ENCODE data around the gene ZBTB42. TPM values are rescaled to one million over a fixed set of nuclear protein-coding genes. Genes with fewer than 3 reads are reported as not detected.
A peak's percentile ranks its signal among the peaks of the same experiment; 100 is the strongest.

The ZBTB42 gene
- total RNA-seq, 1 donor from 2014 or later, result 3.1 TPM

GRCh38 chr14:104792101-104792884 lies 8.6 kb upstream of the ZBTB42 start:
- Mint-ChIP-seq H3K27me3 (no peaks in the 10 kb centered on the region), H3K4me1 (peaks cover 33% of the 10 kb centered on the region), H3K9me3 (no peaks in the 10 kb centered on the region), H3K27ac (no peak overlapping the region), H3K36me3 (ENCODE audit: low read depth) (peaks cover 13% of the 10 kb centered on the region), H3K4me3 (no peak overlapping the region)
- ATAC-seq (ENCODE audit: low read depth) (no peak), DNase-seq (no peak)
- ChIA-PET POLR2A (no interaction called here), CTCF (no interaction called here)
- no peak for TF ChIP-seq CTCF (IDR thresholded peaks at IDR 0.05)
- intact Hi-C loops (cut with micrococcal nuclease), result no loop called here

GRCh38 chr14:104792945-104793702 lies 7.8 kb upstream of the ZBTB42 start:
- Mint-ChIP-seq H3K4me1 (peaks cover 37% of the 10 kb centered on the region), H3K4me3 (peak overlapping the region; percentile 83), H3K36me3 (ENCODE audit: low read depth) (peaks cover 13% of the 10 kb centered on the region), H3K9me3 (no peaks in the 10 kb centered on the region), H3K27ac (no peak overlapping the region), H3K27me3 (no peaks in the 10 kb centered on the region)
- TF ChIP-seq CTCF (IDR thresholded peaks at IDR 0.05), result no peak
- DNase-seq (no peak), ATAC-seq (ENCODE audit: low read depth) (no peak)
- ChIA-PET POLR2A (no interaction called here), CTCF (no interaction called here)
- intact Hi-C loops (cut with micrococcal nuclease), result no loop called here

- intact Hi-C loops (cut with micrococcal nuclease), result no loop called here
- H3K27ac Mint-ChIP-seq, result no peak overlapping the region
- H3K36me3 Mint-ChIP-seq (ENCODE audit: low read depth), result peaks cover 13% of the 10 kb centered on the region
- no peaks in the 10 kb centered on the region for H3K27me3 Mint-ChIP-seq
- H3K4me3 Mint-ChIP-seq, result peak overlapping the region; percentile 83
- ChIA-PET POLR2A (no interaction called here), CTCF (no interaction called here)
- no peak for TF ChIP-seq CTCF (IDR thresholded peaks at IDR 0.05)
- ATAC-seq (ENCODE audit: low read depth) (no peak), DNase-seq (no peak)
- H3K9me3 Mint-ChIP-seq, result no peaks in the 10 kb centered on the region
- H3K4me1 Mint-ChIP-seq, result peaks cover 41% of the 10 kb centered on the region
Measured at GRCh38 chr14:104793703-104793959, 7.3 kb upstream of the ZBTB42 start.

GRCh38 chr14:104794099-104794498 lies 6.8 kb upstream of the ZBTB42 start:
- ChIA-PET POLR2A (no interaction called here), CTCF (interaction anchor here (0.6 to 1.0 kb wide), 2 partner anchors 15 to 26 kb away, joined by 3 read pairs; no protein-coding TSS in a partner anchor)
- ATAC-seq (ENCODE audit: low read depth) (no peak), DNase-seq (no peak)
- no peak for TF ChIP-seq CTCF (IDR thresholded peaks at IDR 0.05)
- H3K36me3 Mint-ChIP-seq (ENCODE audit: low read depth), result peaks cover 13% of the 10 kb centered on the region
- peaks cover 44% of the 10 kb centered on the region for H3K4me1 Mint-ChIP-seq
- intact Hi-C loops (cut with micrococcal nuclease), result no loop called here
- H3K27me3 Mint-ChIP-seq, result no peaks in the 10 kb centered on the region
- no peaks in the 10 kb centered on the region for H3K9me3 Mint-ChIP-seq
- peak overlapping the region; percentile 83 for H3K4me3 Mint-ChIP-seq
- H3K27ac Mint-ChIP-seq, result no peak overlapping the region

- CTCF ChIA-PET, result interaction anchor here (0.6 to 1.0 kb wide), 2 partner anchors 14 to 26 kb away, joined by 3 read pairs; no protein-coding TSS in a partner anchor
- H3K4me1 Mint-ChIP-seq, result peaks cover 48% of the 10 kb centered on the region
- no peak for TF ChIP-seq CTCF (IDR thresholded peaks at IDR 0.05)
- intact Hi-C loops (cut with micrococcal nuclease), result no loop called here
- H3K9me3 Mint-ChIP-seq, result no peaks in the 10 kb centered on the region
- no peak overlapping the region for H3K27ac Mint-ChIP-seq
- peak; percentile 24 for DNase-seq
- POLR2A ChIA-PET, result interaction anchor here (0.5 kb wide), 1 partner anchor 104 kb away, joined by 3 read pairs; no protein-coding TSS in a partner anchor
- peaks cover 12% of the 10 kb centered on the region for H3K36me3 Mint-ChIP-seq (ENCODE audit: low read depth)
- ATAC-seq (ENCODE audit: low read depth), result no peak
- peak overlapping the region; percentile 83 for H3K4me3 Mint-ChIP-seq
- no peaks in the 10 kb centered on the region for H3K27me3 Mint-ChIP-seq
Measured at GRCh38 chr14:104794631-104794992, 6.3 kb upstream of the ZBTB42 start.

Data from activated B cell treated with CpG ODN at 0.5 μM for 24 hours (primary cell).